T-cell (primary cell): ENCODE data around the gene ZFAND3. TPM values are rescaled to one million over a fixed set of nuclear protein-coding genes. Genes with fewer than 3 reads are reported as not detected.
"Not testable (repeated sequence)": the region's sequence is repeated elsewhere in the genome, so short reads cannot be mapped to it uniquely, and the experiment has no call there.

ENCODE experiments used
- ATAC-seq, 4 experiments: fragments of 200-7000 bp in 3 of 4; fragments of 150-1000 bp in 1 of 4; cut with Tn5 transposase; replicated peaks in 1 of 4; 1 replicate in 3 of 4; 2 replicates in 1 of 4; pipeline ENCODE4 v1.10.0; 2021; ENCODE audit warnings: moderate library complexity in 3 of 4, mild to moderate bottlenecking in 2 of 4, moderate number of reproducible peaks in 1 of 4
- CTCF ChIA-PET, 2 donors: fragments of 300-600 bp; sonication (Branson Sonifier 250); formaldehyde crosslinking; loops; one replicate each; lab custom pipeline; 2022; ENCODE audit warnings: antibody characterized with exemption in 2 of 2; lab: Charles Lee
- POLR2A ChIA-PET, 2 donors: fragments of 300-600 bp; sonication (Branson Sonifier 250); formaldehyde crosslinking; loops; one replicate each; lab custom pipeline; 2022; ENCODE audit warnings: antibody characterized with exemption in 2 of 2; lab: Charles Lee
- DNase-seq, 35 experiments: peaks; one replicate each; pipeline versions ENCODE4 v3.0.0 to v3.0.0-alpha.2; 2013 to 2023
- H3K27ac ChIP-seq: one replicate; pipeline ENCODE4 v1.5.1; 2013; ENCODE audit warnings: low read length
- H3K27me3 ChIP-seq, 2 experiments: replicated peaks in 1 of 2; 1 replicate in 1 of 2; 2 replicates in 1 of 2; pipeline versions ENCODE4 v1.6.1 to v1.7.0; 2013; ENCODE audit warnings: low read length in 1 of 2, mixed read lengths in 1 of 2; ENCODE audit not compliant: control insufficient read depth in 2 of 2, insufficient read depth in 2 of 2; ENCODE audit errors: extremely low read depth in 1 of 2
- H3K36me3 ChIP-seq, 2 donors: 1 replicate in 1 of 2; 2 replicates in 1 of 2; pipeline versions ENCODE4 v1.6.1 to v1.7.0; 2013; ENCODE audit warnings: low read length in 1 of 2; ENCODE audit not compliant: control insufficient read depth in 2 of 2, insufficient read depth in 1 of 2; ENCODE audit errors: extremely low read depth in 1 of 2
- H3K4me1 ChIP-seq, 2 experiments: 1 replicate in 1 of 2; 2 replicates in 1 of 2; pipeline versions ENCODE4 v1.6.1 to v1.7.0; 2013; ENCODE audit warnings: low read length in 2 of 2, mixed read lengths in 1 of 2; ENCODE audit not compliant: insufficient read depth in 2 of 2, control insufficient read depth in 1 of 2; ENCODE audit errors: extremely low read depth in 1 of 2
- H3K4me3 ChIP-seq, 2 donors: 1 replicate in 1 of 2; 2 replicates in 1 of 2; pipeline versions ENCODE4 v1.5.1 to v1.7.0; 2013; ENCODE audit warnings: mild to moderate bottlenecking in 2 of 2, low read length in 1 of 2, moderate library complexity in 1 of 2; ENCODE audit not compliant: control insufficient read depth in 1 of 2; ENCODE audit errors: extremely low read depth in 1 of 2
- H3K9me3 ChIP-seq: 2 replicates; pipeline ENCODE4 v1.7.0; 2013
- H3K27ac Mint-ChIP-seq, 2 donors: one replicate each; pipeline ENCODE4 v1.8.0; 2020 to 2021; ENCODE audit warnings: mild to moderate bottlenecking in 2 of 2, mixed read lengths in 2 of 2
- H3K27me3 Mint-ChIP-seq, 2 donors: one replicate each; pipeline ENCODE4 v1.8.0; 2021 to 2022; ENCODE audit warnings: mixed read lengths in 2 of 2
- H3K36me3 Mint-ChIP-seq: one replicate; pipeline ENCODE4 v1.8.0; 2021; ENCODE audit warnings: mixed read lengths
- H3K4me1 Mint-ChIP-seq, 3 donors: one replicate each; pipeline ENCODE4 v1.8.0; 2020 to 2022; ENCODE audit warnings: mixed read lengths in 3 of 3, mild to moderate bottlenecking in 1 of 3
- H3K4me3 Mint-ChIP-seq, 3 donors: one replicate each; pipeline ENCODE4 v1.8.0; 2020 to 2022; ENCODE audit warnings: mild to moderate bottlenecking in 3 of 3, mixed read lengths in 3 of 3, moderate library complexity in 3 of 3
- H3K9me3 Mint-ChIP-seq, 3 donors: one replicate each; pipeline ENCODE4 v1.8.0; 2020 to 2022; ENCODE audit warnings: mixed read lengths in 3 of 3
- WGBS: methylation state at CpG from one replicate; pipeline ENCODE4 v1.1.5; 2013; ENCODE audit warnings: missing lambda C conversion rate; ENCODE audit not compliant: insufficient coverage; 5-methylcytosine and 5-hydroxymethylcytosine counted together
- total RNA-seq, 35 experiments: library from RNA in 6 of 35; stranded (reverse) in 6 of 35; fragments of 120-200 nt in 1 of 35; gene quantifications; one replicate each; pipeline versions ENCODE4 v1.2.1 to v1.2.4 and lab custom pipeline; 2013 to 2026

ZFAND3 gene
- total RNA-seq, 5 donors from 2014 or later (not counting 1 experiment from before 2014, with no cell fraction given), result 35.6 to 59.3 (median 36.4) TPM

DNA sequence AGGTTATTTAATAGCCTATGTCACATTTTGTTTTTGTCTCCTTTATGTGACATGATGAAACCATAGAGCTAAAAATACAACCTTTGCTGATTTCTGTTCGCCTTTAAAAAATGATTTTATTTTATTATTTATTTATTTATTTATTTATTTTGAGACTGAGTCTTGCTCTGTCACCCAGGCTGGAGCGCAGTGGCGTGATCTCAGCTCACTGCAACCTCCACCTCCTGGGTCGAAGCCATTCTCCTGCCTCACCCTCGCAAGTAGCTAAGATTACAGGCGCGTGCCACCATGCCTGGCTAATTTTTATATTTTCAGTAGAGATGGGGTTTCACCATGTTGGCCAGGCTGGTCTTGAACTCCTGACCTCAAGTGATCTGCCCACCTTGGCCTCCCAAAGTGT lies 173.7 kb downstream of the ZFAND3 start:
- 100% methylated on average over 2 of the region's 7 CpGs for WGBS
- H3K27ac Mint-ChIP-seq, H3K9me3 Mint-ChIP-seq, H3K36me3 Mint-ChIP-seq, DNase-seq, H3K27me3 Mint-ChIP-seq, H3K9me3 ChIP-seq, H3K27me3 ChIP-seq, H3K4me3 Mint-ChIP-seq, POLR2A ChIA-PET, H3K27ac ChIP-seq, H3K4me3 ChIP-seq, H3K36me3 ChIP-seq, H3K4me1 ChIP-seq, ATAC-seq: not testable (repeated sequence)
- peaks cover 61 to 64% (median 63%) of the 10 kb centered on the region in 3 donors for H3K4me1 Mint-ChIP-seq
- CTCF ChIA-PET, result interaction anchor here in 1 of 2 donors (0.6 kb wide), 1 partner anchor 14 kb away, joined by 4 read pairs; no protein-coding TSS in a partner anchor

DNA sequence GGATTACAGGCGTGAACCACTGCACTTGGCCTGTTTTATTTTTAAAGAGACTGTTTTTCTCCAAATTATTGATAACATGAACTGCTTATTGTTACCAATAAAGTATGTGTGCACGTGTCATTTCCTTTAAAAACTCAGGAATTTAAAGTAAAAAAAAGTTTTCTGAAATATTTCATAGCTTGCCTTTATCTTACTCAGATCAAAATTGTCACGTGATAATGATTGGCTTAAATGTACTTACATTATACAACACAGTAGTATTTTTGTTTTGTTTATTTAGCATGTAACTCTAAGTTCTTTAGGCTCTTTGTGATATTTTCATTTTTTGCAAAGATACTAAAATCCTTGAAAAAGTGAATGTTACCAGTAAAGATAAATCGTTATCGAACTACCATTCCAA lies 174.1 kb downstream of the ZFAND3 start:
- no peaks in the 10 kb centered on the region for H3K9me3 ChIP-seq
- Mint-ChIP-seq H3K4me3 (no peak overlapping the region), H3K27ac (no peak overlapping the region), H3K27me3 (no peaks in the 10 kb centered on the region), H3K36me3 (peaks cover 8% of the 10 kb centered on the region), H3K4me1 (peaks cover 59 to 64% (median 59%) of the 10 kb centered on the region in 3 donors), H3K9me3 (peaks cover 4 to 7% (median 6%) of the 10 kb centered on the region in 3 donors)
- WGBS, result no CpG with 5 or more reads among the region's 5 CpGs
- CTCF ChIA-PET, result interaction anchor here in 1 of 2 donors (0.6 kb wide), 1 partner anchor 14 kb away, joined by 4 read pairs; no protein-coding TSS in a partner anchor
- ATAC-seq (no peak), DNase-seq (no peak)
- POLR2A ChIA-PET, result no interaction called here
- no peaks in the 10 kb centered on the region for H3K27me3 ChIP-seq
- no peaks in the 10 kb centered on the region for H3K4me1 ChIP-seq
- no peak overlapping the region for H3K4me3 ChIP-seq
- no peaks in the 10 kb centered on the region for H3K36me3 ChIP-seq
- H3K27ac ChIP-seq, result no peak overlapping the region

DNA sequence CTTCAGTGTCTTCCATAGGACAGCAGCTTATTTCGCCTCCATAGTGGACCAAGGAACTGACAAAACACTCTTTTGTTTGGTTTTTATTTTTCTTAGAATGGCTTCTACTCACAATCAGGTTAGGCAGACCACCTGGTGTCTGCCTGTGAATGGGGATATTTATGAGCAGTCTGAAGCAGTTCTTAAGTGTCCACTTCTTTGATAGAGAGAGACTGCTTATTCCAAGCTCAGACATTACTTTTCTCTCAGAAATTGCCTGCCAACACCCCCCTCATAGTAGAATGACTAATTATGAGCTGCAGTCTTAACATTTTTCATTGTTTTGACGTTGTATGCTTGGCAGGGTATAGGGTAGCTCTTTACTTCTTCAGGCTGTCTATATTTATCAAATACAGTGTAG lies 174.7 kb downstream of the ZFAND3 start:
- Histone ChIP-seq H3K27ac (no peak overlapping the region), H3K4me3 (no peak overlapping the region), H3K4me1 (no peaks in the 10 kb centered on the region), H3K36me3 (no peaks in the 10 kb centered on the region), H3K9me3 (no peaks in the 10 kb centered on the region), H3K27me3 (no peaks in the 10 kb centered on the region)
- Mint-ChIP-seq H3K4me3 (no peak overlapping the region), H3K36me3 (peaks cover 9% of the 10 kb centered on the region), H3K27ac (no peak overlapping the region), H3K27me3 (no peaks in the 10 kb centered on the region), H3K4me1 (peaks cover 53 to 60% (median 56%) of the 10 kb centered on the region in 3 donors), H3K9me3 (peaks cover 4 to 7% (median 6%) of the 10 kb centered on the region in 3 donors)
- ChIA-PET POLR2A (no interaction called here), CTCF (no interaction called here)
- ATAC-seq, result no peak
- no peak for DNase-seq
- 86% methylated on average over 1 of the region's 2 CpGs for WGBS

DNA sequence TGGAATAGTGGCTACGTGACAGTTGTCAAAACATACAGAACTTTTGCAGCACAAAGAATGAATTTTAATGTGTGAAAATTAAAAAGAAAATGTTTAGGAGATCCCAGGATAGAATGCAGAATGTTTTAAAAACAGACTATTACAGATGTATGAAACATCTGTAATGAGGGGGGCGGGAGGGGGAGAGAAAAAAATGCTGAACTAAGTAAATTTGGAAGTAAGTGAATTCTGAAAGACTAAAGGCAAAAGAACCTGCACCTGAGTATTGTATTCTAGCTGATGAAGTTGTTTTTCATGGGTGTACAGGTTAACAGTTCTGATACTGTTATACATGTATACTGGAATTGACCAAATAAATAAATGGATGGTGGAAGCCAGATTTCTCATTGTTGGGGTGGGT lies 178.8 kb downstream of the ZFAND3 start:
- H3K36me3 ChIP-seq, result no peaks in the 10 kb centered on the region
- DNase-seq (no peak), ATAC-seq (no peak)
- no peaks in the 10 kb centered on the region for H3K9me3 ChIP-seq
- Mint-ChIP-seq H3K27me3 (no peaks in the 10 kb centered on the region), H3K9me3 (peaks cover 4 to 7% (median 6%) of the 10 kb centered on the region in 3 donors), H3K4me3 (no peak overlapping the region), H3K36me3 (peaks cover 17% of the 10 kb centered on the region), H3K27ac (no peak overlapping the region), H3K4me1 (peaks cover 37 to 51% (median 41%) of the 10 kb centered on the region in 3 donors)
- ChIA-PET POLR2A (no interaction called here), CTCF (no interaction called here)
- no peak overlapping the region for H3K4me3 ChIP-seq
- 100% methylated on average over 2 of the region's 2 CpGs for whole genome bisulfite sequencing
- H3K27me3 ChIP-seq, result no peaks in the 10 kb centered on the region
- no peak overlapping the region for H3K27ac ChIP-seq
- no peaks in the 10 kb centered on the region for H3K4me1 ChIP-seq

DNA sequence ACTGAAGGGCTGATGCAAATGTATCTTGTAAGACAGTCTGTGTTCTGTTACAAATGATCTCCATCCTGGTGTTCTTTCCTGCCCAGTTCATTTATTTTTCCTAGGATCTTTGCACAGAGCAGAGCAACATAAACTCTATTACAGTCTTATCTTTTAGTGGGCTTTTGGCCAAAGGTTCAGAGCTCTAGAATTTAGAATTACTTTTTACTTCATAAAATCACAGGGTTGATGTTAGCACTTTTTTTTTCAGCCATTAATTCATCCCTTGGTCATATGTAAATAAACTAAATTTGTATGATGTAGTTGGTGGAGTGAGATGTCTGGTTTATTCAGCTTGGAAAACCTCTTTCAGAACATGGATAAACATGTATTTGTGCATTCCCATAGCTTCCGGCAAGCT lies 181.9 kb downstream of the ZFAND3 start:
- Mint-ChIP-seq H3K36me3 (peaks cover 18% of the 10 kb centered on the region), H3K4me3 (no peak overlapping the region), H3K27me3 (no peaks in the 10 kb centered on the region), H3K9me3 (peaks cover 4 to 7% (median 6%) of the 10 kb centered on the region in 3 donors), H3K4me1 (peaks cover 37 to 49% (median 45%) of the 10 kb centered on the region in 3 donors), H3K27ac (no peak overlapping the region)
- no CpG with 5 or more reads among the region's 1 CpG for WGBS
- Histone ChIP-seq H3K27me3 (no peaks in the 10 kb centered on the region), H3K9me3 (no peaks in the 10 kb centered on the region), H3K4me3 (no peak overlapping the region), H3K36me3 (no peaks in the 10 kb centered on the region), H3K4me1 (no peaks in the 10 kb centered on the region), H3K27ac (no peak overlapping the region)
- DNase-seq (no peak), ATAC-seq (no peak)
- CTCF ChIA-PET, result no interaction called here
- POLR2A ChIA-PET, result interaction anchor here in 1 of 2 donors (0.6 kb wide), 1 partner anchor 19 kb away, joined by 3 read pairs; no protein-coding TSS in a partner anchor

DNA sequence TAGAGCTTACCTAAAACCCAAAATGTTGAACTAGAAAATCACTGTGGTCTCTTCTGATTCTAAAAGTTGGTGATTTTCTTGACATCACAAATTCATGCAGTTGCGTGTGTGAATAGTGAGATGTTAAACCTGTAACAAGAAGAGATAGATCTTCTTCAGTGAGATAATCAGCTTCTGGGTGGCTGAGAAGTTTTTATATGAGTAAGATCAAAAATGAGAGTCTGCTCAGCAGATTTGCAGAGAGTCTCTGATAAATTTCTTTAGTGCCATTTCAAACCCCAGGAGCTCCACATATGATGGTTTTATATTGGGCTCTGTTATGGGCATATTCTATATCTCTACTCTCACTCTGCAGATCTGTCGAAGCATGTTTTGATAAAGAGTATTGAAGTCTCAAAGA lies 185.4 kb downstream of the ZFAND3 start:
- Mint-ChIP-seq H3K27ac (no peak overlapping the region), H3K36me3 (peaks cover 9% of the 10 kb centered on the region), H3K27me3 (no peaks in the 10 kb centered on the region), H3K4me3 (no peak overlapping the region), H3K4me1 (peaks cover 34 to 40% (median 37%) of the 10 kb centered on the region in 3 donors), H3K9me3 (peaks cover 0 to 4% (median 4%) of the 10 kb centered on the region in 3 donors)
- 100% methylated on average over 1 of the region's 2 CpGs for WGBS
- ATAC-seq (no peak), DNase-seq (no peak)
- POLR2A ChIA-PET, result no interaction called here
- Histone ChIP-seq H3K27me3 (no peaks in the 10 kb centered on the region), H3K9me3 (no peaks in the 10 kb centered on the region), H3K4me1 (no peaks in the 10 kb centered on the region), H3K4me3 (no peak overlapping the region), H3K36me3 (no peaks in the 10 kb centered on the region), H3K27ac (no peak overlapping the region)
- CTCF ChIA-PET, result interaction anchor here in 1 of 2 donors (1.1 kb wide), 1 partner anchor 22 kb away, joined by 5 read pairs; no protein-coding TSS in a partner anchor
